H1 (cell line): ENCODE measurements around the gene USH2A. TPM values are rescaled to one million over a fixed set of nuclear protein-coding genes. Genes with fewer than 3 reads are reported as not detected.

Source experiments
- CTCF ChIA-PET: fragments of 300-600 bp; sonication (Branson Sonifier 250); formaldehyde crosslinking; loops from one replicate; lab custom pipeline; 2021; ENCODE audit not compliant: partially characterized antibody; lab: Charles Lee
- POLR2A ChIA-PET: fragments of 300-600 bp; sonication (Branson Sonifier 250); formaldehyde crosslinking; loops from one replicate; lab custom pipeline; 2021; ENCODE audit warnings: inconsistent platforms; ENCODE audit not compliant: partially characterized antibody; lab: Charles Lee
- DNase-seq, 2 experiments: peaks; one replicate each; pipeline versions ENCODE4 v3.0.0 to v3.0.0-alpha.2; 2010 to 2022; ENCODE audit warnings: low spot score in 2 of 2, low read depth in 1 of 2, mixed read lengths in 1 of 2
- FAIRE-seq: peaks from 2 replicates; lab custom pipeline; 2011; peaks lifted over from hg19 to GRCh38; lab: Jason Lieb, UNC
- H2AFZ ChIP-seq: 2 replicates; pipeline ENCODE4 v1.8.1; 2012; ENCODE audit warnings: low read length, inconsistent platforms
- H2AK5ac ChIP-seq: 2 replicates; pipeline ENCODE4 v1.6.1; 2013; ENCODE audit warnings: low read depth, low read length
- H2BK120ac ChIP-seq: replicated peaks from 2 replicates; pipeline ENCODE3; 2013; ENCODE audit warnings: low read depth, low read length, inconsistent platforms
- H2BK12ac ChIP-seq: 2 replicates; pipeline ENCODE4 v1.6.1; 2013; ENCODE audit warnings: low read depth, low read length
- H2BK15ac ChIP-seq: 2 replicates; pipeline ENCODE4 v1.6.1; 2013; ENCODE audit warnings: low read length
- H2BK20ac ChIP-seq: 2 replicates; pipeline ENCODE4 v1.6.1; 2013; ENCODE audit warnings: low read length
- H2BK5ac ChIP-seq: 2 replicates; pipeline ENCODE4 v1.6.1; 2013; ENCODE audit warnings: low read depth, low read length
- H3K14ac ChIP-seq: 2 replicates; pipeline ENCODE4 v1.6.1; 2013; ENCODE audit warnings: inconsistent platforms; ENCODE audit not compliant: insufficient read length
- H3K18ac ChIP-seq: 2 replicates; pipeline ENCODE4 v1.6.1; 2013; ENCODE audit warnings: low read length; ENCODE audit errors: extremely low read depth
- H3K23ac ChIP-seq: 2 replicates; pipeline ENCODE4 v1.6.1; 2013; ENCODE audit warnings: inconsistent platforms; ENCODE audit not compliant: insufficient read length
- H3K23me2 ChIP-seq: 2 replicates; pipeline ENCODE4 v1.6.1; 2013; ENCODE audit warnings: low read depth, low read length
- H3K27ac ChIP-seq: 2 replicates; pipeline ENCODE4 v1.6.1; 2011; ENCODE audit warnings: low read depth, low read length, inconsistent platforms
- H3K27me3 ChIP-seq, 4 experiments: replicated peaks in 1 of 4; 1 replicate in 1 of 4; 2 replicates in 3 of 4; pipeline versions ENCODE4 v1.6.1 to v1.8.1; 2011 to 2013; ENCODE audit warnings: low read length in 3 of 4, mild to moderate bottlenecking in 3 of 4, inconsistent platforms in 2 of 4, mixed read lengths in 2 of 4, moderate library complexity in 1 of 4; ENCODE audit not compliant: control insufficient read depth in 3 of 4, insufficient read depth in 3 of 4; ENCODE audit errors: extremely low read depth in 1 of 4
- H3K36me3 ChIP-seq, 4 experiments: 2 replicates each; pipeline versions ENCODE4 v1.6.1 to v1.8.1; 2011 to 2013; ENCODE audit warnings: mild to moderate bottlenecking in 4 of 4, low read length in 3 of 4, moderate library complexity in 2 of 4, control low read depth in 1 of 4, inconsistent platforms in 1 of 4; ENCODE audit not compliant: insufficient read depth in 4 of 4, control insufficient read depth in 2 of 4
- H3K4ac ChIP-seq: replicated peaks from 2 replicates; pipeline ENCODE3; 2013; ENCODE audit warnings: low read length, low read depth, mixed read lengths, inconsistent platforms; ENCODE audit not compliant: insufficient read length
- H3K4me1 ChIP-seq, 4 experiments: replicated peaks in 1 of 4; 1 replicate in 1 of 4; 2 replicates in 3 of 4; pipeline versions ENCODE4 v1.6.1 to v1.8.1; 2011 to 2013; ENCODE audit warnings: low read length in 3 of 4, inconsistent platforms in 2 of 4, mixed read lengths in 1 of 4; ENCODE audit not compliant: insufficient read depth in 4 of 4, control insufficient read depth in 3 of 4
- H3K4me2 ChIP-seq, 2 experiments: 2 replicates each; pipeline versions ENCODE4 v1.6.1 to v1.8.1; 2011 to 2013; ENCODE audit warnings: low read depth in 2 of 2, low read length in 2 of 2, control low read depth in 1 of 2, inconsistent platforms in 1 of 2, mild to moderate bottlenecking in 1 of 2; ENCODE audit not compliant: insufficient read depth in 1 of 2
- H3K4me3 ChIP-seq, 4 experiments: fragments of 200-600, 300-600 bp in 1 of 4; sonication (generic), shearing (Covaris generic), sonication (Bioruptor Twin) in 1 of 4; 2 replicates each; pipeline versions ENCODE4 v1.5.1 to v1.8.1; 2011 to 2016; ENCODE audit warnings: low read length in 4 of 4, low read depth in 3 of 4, control low read depth in 2 of 4, inconsistent platforms in 2 of 4, mild to moderate bottlenecking in 2 of 4, mixed read lengths in 1 of 4, moderate library complexity in 1 of 4; ENCODE audit not compliant: insufficient read depth in 2 of 4; ENCODE audit errors: extremely low read depth in 1 of 4
- H3K56ac ChIP-seq: replicated peaks from 2 replicates; pipeline ENCODE3; 2013; ENCODE audit warnings: low read depth, mild to moderate bottlenecking, mixed read lengths, low read length, inconsistent platforms; ENCODE audit not compliant: insufficient read length
- H3K79me1 ChIP-seq: 2 replicates; pipeline ENCODE4 v1.6.1; 2013; ENCODE audit warnings: low read depth, low read length, control low read depth
- H3K79me2 ChIP-seq, 2 experiments: 2 replicates each; pipeline versions ENCODE4 v1.6.1 to v1.8.1; 2012 to 2013; ENCODE audit warnings: low read length in 2 of 2, mild to moderate bottlenecking in 2 of 2, inconsistent platforms in 1 of 2; ENCODE audit not compliant: insufficient read depth in 2 of 2, control insufficient read depth in 1 of 2
- H3K9ac ChIP-seq, 4 experiments: replicated peaks in 1 of 4; 1 replicate in 1 of 4; 2 replicates in 3 of 4; pipeline versions ENCODE4 v1.6.1 to v1.8.1; 2011 to 2013; ENCODE audit warnings: low read depth in 3 of 4, low read length in 3 of 4, control low read depth in 2 of 4, mild to moderate bottlenecking in 2 of 4, moderate library complexity in 2 of 4, inconsistent platforms in 1 of 4; ENCODE audit errors: extremely low read depth in 1 of 4
- H3K9me3 ChIP-seq, 2 experiments: 2 replicates each; pipeline versions ENCODE4 v1.6.1 to v1.8.1; 2012 to 2013; ENCODE audit warnings: mild to moderate bottlenecking in 2 of 2, moderate library complexity in 2 of 2, control low read depth in 1 of 2, inconsistent platforms in 1 of 2, low read depth in 1 of 2, low read length in 1 of 2, mixed read lengths in 1 of 2; ENCODE audit not compliant: insufficient read depth in 2 of 2
- H4K20me1 ChIP-seq, 2 experiments: replicated peaks in 1 of 2; 2 replicates each; pipeline versions ENCODE3 to v1.8.1; 2011 to 2013; ENCODE audit warnings: inconsistent platforms in 2 of 2, low read length in 2 of 2, mild to moderate bottlenecking in 1 of 2; ENCODE audit not compliant: insufficient read depth in 2 of 2, control insufficient read depth in 1 of 2
- H4K5ac ChIP-seq: 2 replicates; pipeline ENCODE4 v1.6.1; 2013; ENCODE audit warnings: low read length, low read depth, mixed read lengths, inconsistent platforms; ENCODE audit not compliant: insufficient read length
- H4K8ac ChIP-seq: 2 replicates; pipeline ENCODE4 v1.8.0; 2013; ENCODE audit warnings: mild to moderate bottlenecking, moderate library complexity, low read length, inconsistent platforms; ENCODE audit not compliant: insufficient read depth; ENCODE audit errors: extremely low read depth
- H4K91ac ChIP-seq: replicated peaks from 2 replicates; pipeline ENCODE3; 2013; ENCODE audit warnings: low read length, mixed read lengths, inconsistent platforms; ENCODE audit not compliant: insufficient read length
- BCL11A ChIP-seq, 2 experiments: IDR thresholded peaks; one replicate each; pipeline ENCODE4 v1.6.1; 2011; ENCODE audit warnings: low read depth in 2 of 2, low read length in 2 of 2, mild to moderate bottlenecking in 2 of 2
- BRCA1 ChIP-seq: IDR thresholded peaks from 2 replicates; pipeline ENCODE4 v1.6.1; 2012; ENCODE audit warnings: low read depth, low read length, improper control_type of control experiment
- CBX8 ChIP-seq: fragments of 300-800, 300-1000 bp; sonication (generic); IDR thresholded peaks from 2 replicates; pipeline ENCODE4 v1.7.1; 2016; ENCODE audit warnings: low read depth, low read length, borderline replicate concordance
- CHD2 ChIP-seq: IDR thresholded peaks from 2 replicates; pipeline ENCODE4 v1.6.1; 2012; ENCODE audit warnings: low read length, improper control_type of control experiment
- EZH2 ChIP-seq: fragments of 200-600 bp; sonication (generic); IDR thresholded peaks from 2 replicates; pipeline ENCODE4 v1.7.1; 2012; ENCODE audit warnings: low read depth, mild to moderate bottlenecking, moderate library complexity, low read length, inconsistent platforms; ENCODE audit not compliant: severe bottlenecking
- HDAC6 ChIP-seq: IDR thresholded peaks from one replicate; pipeline ENCODE4 v1.7.1; 2012; ENCODE audit warnings: low read depth, mild to moderate bottlenecking, inconsistent platforms, low read length, moderate library complexity
- POLR2A ChIP-seq, 2 experiments: IDR thresholded peaks; 1 replicate in 1 of 2; 2 replicates in 1 of 2; pipeline ENCODE4 v1.6.1; 2011; ENCODE audit warnings: low read depth in 2 of 2, low read length in 2 of 2, mild to moderate bottlenecking in 2 of 2; ENCODE audit errors: control extremely low read depth in 1 of 2
- POU5F1 ChIP-seq: IDR thresholded peaks from 2 replicates; pipeline ENCODE4 v1.6.1; 2011; ENCODE audit warnings: low read depth, mild to moderate bottlenecking, low read length, moderate library complexity
- RXRA ChIP-seq: IDR thresholded peaks from 2 replicates; pipeline ENCODE4 v1.6.1; 2011; ENCODE audit warnings: low read depth, mild to moderate bottlenecking, low read length, moderate library complexity; ENCODE audit not compliant: insufficient read depth
- SP1 ChIP-seq: IDR thresholded peaks from 2 replicates; pipeline ENCODE4 v1.6.1; 2011; ENCODE audit warnings: low read depth, low read length
- SRF ChIP-seq: IDR thresholded peaks from 2 replicates; pipeline ENCODE4 v1.6.1; 2011; ENCODE audit warnings: mild to moderate bottlenecking, low read depth, low read length, moderate library complexity
- SUZ12 ChIP-seq: fragments of 200-600 bp; sonication (generic); IDR thresholded peaks from 2 replicates; pipeline ENCODE4 v1.6.1; 2012; ENCODE audit warnings: mild to moderate bottlenecking, inconsistent platforms, low read length, moderate library complexity, mixed read lengths
- YY1 ChIP-seq: IDR thresholded peaks from 2 replicates; pipeline ENCODE4 v1.6.1; 2011; ENCODE audit warnings: low read depth, mild to moderate bottlenecking, low read length
- WGBS, 2 experiments: shearing (Covaris generic) in 1 of 2; methylation state at CpG; one replicate each; pipeline versions ENCODE4 v1.1.6 to v1.1.7; 2013 to 2015; ENCODE audit warnings: low lambda C conversion rate in 2 of 2, mixed read lengths in 2 of 2, inconsistent platforms in 1 of 2, low coverage in 1 of 2, missing lambda C conversion rate in 1 of 2; ENCODE audit not compliant: insufficient replicate concordance in 2 of 2, insufficient coverage in 1 of 2, insufficient read length in 1 of 2; ENCODE audit errors: extremely low coverage in 1 of 2, missing lambda C conversion rate in 1 of 2; 5-methylcytosine and 5-hydroxymethylcytosine counted together
- polyA plus RNA-seq, 7 experiments: library from polyadenylated mRNA; depleted of rRNA in 3 of 7; stranded (reverse) in 5 of 7; unstranded in 2 of 7; fragments of >200 nt in 5 of 7; fragments of 200-250 nt in 2 of 7; gene quantifications; 1 replicate in 5 of 7; 2 replicates in 1 of 7; 4 replicates in 1 of 7; pipeline versions ENCODE4 v1.2.1 to v1.2.3, GENCODE V29; 2011 to 2013; ENCODE audit warnings: missing spikeins in 2 of 7, mixed read lengths in 2 of 7
- total RNA-seq: library from RNA; stranded (reverse); fragmentation: NEBNext Ultra II Directional; extraction: Animal tissue kit (Norgen Biotek cat#: 25700); gene quantifications from 2 replicates; pipeline ENCODE4 v1.2.1, GENCODE V29; 2021
- TF ChIP-seq, protein P1 (sequence below): IDR thresholded peaks from 2 replicates; pipeline ENCODE4 v1.6.1; 2012; ENCODE audit warnings: inconsistent platforms

The USH2A gene
- total and polyA plus RNA-seq, 2 of the 8 experiments (the other 6 are each of a cell fraction or from before 2014, with no cell fraction given) = 0.02 to 0.17 TPM

DNA sequence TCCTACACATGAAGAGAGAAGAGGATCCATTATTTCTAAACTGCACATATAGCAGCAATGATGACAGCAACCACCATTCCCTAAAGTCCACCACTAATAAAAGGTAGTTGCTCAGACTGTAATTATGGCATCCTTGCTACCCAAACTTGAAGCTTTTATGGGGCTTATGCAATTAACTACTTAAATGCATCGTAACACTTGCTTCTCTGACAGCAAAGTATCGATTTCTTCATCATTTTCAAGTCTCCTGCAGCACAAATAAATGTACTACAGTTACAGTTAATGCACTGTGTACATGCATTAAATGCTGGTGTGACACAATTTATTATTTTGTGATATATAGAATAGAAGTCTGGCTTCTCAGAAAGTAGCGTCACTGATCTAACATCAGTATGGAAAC, 241.7 kb downstream of the USH2A start:
- Histone ChIP-seq H3K23me2 (no peaks in the 10 kb centered on the region), H3K4me2 (no peak overlapping the region), H4K8ac (no peak overlapping the region), H2BK15ac (no peak overlapping the region), H3K79me2 (no peaks in the 10 kb centered on the region), H4K5ac (no peak overlapping the region), H3K4me1 (peaks cover 2 to 9% (median 6%) of the 10 kb centered on the region in 4 experiments; a peak in 4 of 7 replicates), H3K18ac (no peak overlapping the region), H2AK5ac (no peak overlapping the region), H4K91ac (no peak overlapping the region), H2BK5ac (no peak overlapping the region), H2BK12ac (no peak overlapping the region), H3K79me1 (no peaks in the 10 kb centered on the region), H2BK20ac (no peak overlapping the region), H4K20me1 (no peaks in the 10 kb centered on the region), H3K14ac (no peak overlapping the region), H3K56ac (no peak overlapping the region), H3K27me3 (no peaks in the 10 kb centered on the region), H2BK120ac (no peak overlapping the region), H3K27ac (no peak overlapping the region), H3K9ac (no peak overlapping the region), H3K9me3 (no peaks in the 10 kb centered on the region), H3K4me3 (no peak overlapping the region), H2AFZ (no peak overlapping the region), H3K36me3 (no peaks in the 10 kb centered on the region), H3K23ac (no peak overlapping the region), H3K4ac (no peak overlapping the region)
- ChIA-PET POLR2A (no interaction called here), CTCF (no interaction called here)
- DNase-seq = no peak
- WGBS, 2 experiments = 88% methylated on average over 3 of the region's 3 CpGs; no CpG with 5 or more reads in 1 of the 2 experiments
- no peak for FAIRE-seq
- TF ChIP-seq BCL11A (IDR thresholded peaks at IDR 0.05; ENCODE audit: low read depth in 2 of 2, low read length in 2 of 2) (no peak), HDAC6 (no peak), BRCA1 (no peak), EZH2 (no peak), SUZ12 (no peak), RXRA (no peak), POLR2A (IDR thresholded peaks at IDR 0.05; ENCODE audit: control extremely low read depth in 1 of 2, low read depth in 2 of 2, low read length in 2 of 2) (no peak), CHD2 (no peak), YY1 (no peak), POU5F1 (no peak), SRF (no peak), SP1 (no peak), CBX8 (no peak)
- TF ChIP-seq, protein P1, sequence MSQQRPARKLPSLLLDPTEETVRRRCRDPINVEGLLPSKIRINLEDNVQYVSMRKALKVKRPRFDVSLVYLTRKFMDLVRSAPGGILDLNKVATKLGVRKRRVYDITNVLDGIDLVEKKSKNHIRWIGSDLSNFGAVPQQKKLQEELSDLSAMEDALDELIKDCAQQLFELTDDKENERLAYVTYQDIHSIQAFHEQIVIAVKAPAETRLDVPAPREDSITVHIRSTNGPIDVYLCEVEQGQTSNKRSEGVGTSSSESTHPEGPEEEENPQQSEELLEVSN = no peak
